GM21529 (cell line): ENCODE results near the gene HSPE1.
"Not testable (repeated sequence)": the region's sequence is repeated elsewhere in the genome, so short reads cannot be mapped to it uniquely, and the experiment has no call there.

Experiments used
- ATAC-seq: cut with Tn5 transposase; IDR thresholded peaks from one replicate; pipeline ENCODE4 v1.9.1; 2021; ENCODE audit not compliant: unreplicated experiment

The HSPE1 gene

DNA sequence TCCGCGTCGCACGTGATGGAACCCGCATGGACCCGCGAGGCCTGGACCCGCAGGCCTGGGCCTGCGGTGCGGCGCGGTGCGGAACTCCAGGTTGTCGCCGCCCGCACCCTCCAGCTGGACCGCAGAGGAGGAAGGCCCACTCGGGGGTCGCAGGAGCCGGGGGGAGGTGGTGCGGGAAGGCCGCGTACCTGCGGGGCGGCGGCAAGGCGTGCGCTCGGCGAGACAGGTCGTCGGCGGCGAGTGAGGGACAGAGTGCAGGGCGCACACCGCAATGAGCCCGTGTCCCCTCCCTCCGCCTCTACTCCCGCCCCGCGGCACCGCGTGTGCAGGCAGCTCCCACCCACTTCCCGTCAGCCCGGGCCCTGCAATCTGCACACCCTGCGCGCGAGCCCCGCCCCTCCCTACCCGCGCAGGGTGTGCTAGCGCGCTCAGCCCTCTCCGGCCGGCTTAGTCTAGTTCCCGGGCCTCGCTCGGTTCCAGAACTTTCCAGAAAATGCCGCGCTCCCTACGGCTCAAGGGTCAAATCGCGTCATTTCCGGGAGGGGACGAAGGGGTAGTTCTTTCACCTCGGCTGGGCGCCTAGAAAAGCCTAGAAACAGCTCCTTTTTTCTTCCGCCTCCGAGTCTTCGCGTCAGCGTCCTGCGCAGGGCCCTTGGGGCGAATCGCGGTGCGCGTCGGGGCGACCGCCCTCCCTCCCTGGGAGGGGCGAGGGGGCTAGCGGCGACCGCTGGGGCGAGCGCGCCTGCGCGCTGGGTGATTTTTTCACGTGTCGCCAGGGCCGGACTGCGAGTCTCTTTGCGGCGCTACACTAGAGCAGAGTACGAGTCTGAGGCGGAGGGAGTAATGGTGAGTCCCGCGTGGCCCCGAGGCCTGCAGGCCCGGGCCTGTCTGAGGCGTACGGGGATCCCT, at the start of gene HSPE1, which contains the start of gene HSPD1:
Gene HSPE1, plus strand, starts transcription at position 786 of the 909 bp plus-strand sequence. Its CDS starts 58 bp downstream, at position 844.
Gene HSPD1, minus strand, starts transcription at position 247 of the 909 bp plus-strand sequence. CDS start 992 bp downstream, outside the sequence.
- peak; percentile 75 for ATAC-seq

DNA sequence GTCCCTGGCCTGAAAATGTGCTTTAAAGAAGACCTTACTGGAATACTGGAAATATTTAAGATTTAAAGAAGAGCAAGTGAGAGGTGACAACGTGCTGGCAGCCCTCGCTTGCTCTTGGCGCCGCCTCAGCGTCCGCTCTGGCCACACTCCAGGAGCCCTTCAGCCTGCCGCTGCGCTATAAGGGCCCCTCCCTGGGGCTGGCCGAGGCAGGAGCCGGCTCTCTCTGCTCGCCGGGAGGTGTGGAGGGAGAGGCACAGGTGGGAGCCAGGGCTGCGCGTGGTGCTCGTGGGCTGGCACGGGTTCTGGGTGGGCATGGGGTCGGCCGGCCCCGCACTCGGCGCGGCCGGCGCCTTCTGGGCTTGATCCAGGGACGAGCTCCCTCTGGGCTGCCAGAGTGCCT, 49.7 kb upstream of the HSPE1 start:
- ATAC-seq: no peak

DNA sequence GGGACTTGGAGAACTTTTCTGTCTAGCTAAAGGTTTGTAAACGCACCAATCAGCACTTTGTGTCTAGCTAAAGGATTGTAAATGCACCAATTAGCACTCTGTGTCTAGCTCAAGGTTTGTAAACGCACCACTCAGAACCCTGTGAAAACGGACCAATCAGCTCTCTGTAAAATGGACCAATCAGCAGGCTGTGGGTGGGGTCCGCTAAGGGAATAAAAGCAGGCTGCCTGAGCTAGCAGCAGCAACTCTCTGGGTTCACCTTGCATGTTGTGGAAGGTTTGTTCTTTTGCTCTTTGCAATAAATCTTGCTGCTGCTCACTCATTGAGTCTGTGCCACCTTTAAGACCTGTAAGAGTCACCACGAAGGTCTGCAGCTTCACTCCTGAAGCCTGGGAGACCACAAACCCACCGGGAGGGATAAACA, 49.2 kb upstream of the HSPE1 start:
- ATAC-seq: not testable (repeated sequence)

DNA sequence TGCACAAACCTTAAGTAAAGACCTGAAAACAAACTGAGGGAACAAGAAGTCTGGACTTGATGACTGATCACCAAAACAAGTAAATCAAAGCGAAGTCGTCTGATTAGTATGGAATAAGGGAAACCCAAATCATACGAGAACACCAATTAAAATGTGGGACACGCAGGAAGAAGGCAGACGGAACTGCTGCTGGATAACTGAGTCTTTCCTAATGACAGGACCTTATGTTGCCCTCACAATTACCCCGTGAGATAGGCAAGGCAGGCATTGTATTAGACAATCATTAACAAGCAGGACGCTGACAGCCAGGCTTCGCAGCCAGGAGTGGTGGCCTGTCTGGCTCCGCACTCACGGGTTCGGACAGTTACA, 47.4 kb upstream of the HSPE1 start:
- ATAC-seq: no peak

DNA sequence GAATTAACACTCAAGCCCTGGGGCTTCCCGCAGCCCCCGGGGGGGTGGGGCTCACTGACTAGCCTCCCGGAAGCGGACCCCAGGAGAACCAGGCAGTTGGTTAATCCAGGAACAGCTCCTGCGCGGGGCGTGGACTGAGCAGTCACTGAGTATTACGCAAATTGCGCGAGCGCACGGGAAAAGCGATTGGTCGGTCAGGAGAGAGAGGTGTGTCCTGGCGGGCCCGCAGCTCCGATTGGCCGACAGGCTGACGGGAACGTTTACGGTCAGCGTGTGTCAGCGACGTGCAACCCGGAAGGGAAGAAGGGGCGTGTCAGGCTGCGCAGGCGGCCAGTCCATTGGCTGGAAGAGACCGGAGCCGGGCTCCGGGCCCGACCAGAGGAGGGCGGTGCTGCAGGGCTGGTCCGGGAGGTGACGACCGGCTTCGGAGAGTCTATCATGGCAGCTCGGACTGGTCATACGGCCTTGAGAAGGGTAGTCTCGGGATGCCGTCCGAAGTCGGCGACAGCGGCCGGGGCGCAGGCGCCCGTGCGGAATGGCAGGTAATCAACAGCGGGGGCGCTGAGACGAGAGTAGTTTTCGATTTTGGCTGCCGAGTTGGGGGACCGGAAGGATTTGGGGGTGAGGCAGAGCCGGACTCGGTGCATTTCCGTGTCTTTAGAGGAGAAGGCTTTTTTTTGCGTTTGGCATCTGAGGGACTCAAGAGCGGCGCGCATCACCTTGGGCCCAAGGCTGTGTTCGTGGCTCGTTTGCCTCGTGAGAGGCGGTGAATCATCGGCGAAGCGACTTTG, 46.9 kb upstream of the HSPE1 start, which contains the start of gene COQ10B:
Gene COQ10B, plus strand, starts transcription at position 430 of the 791 bp plus-strand sequence. Its CDS starts 9 bp downstream, at position 439.
- peak; percentile 93 for ATAC-seq

DNA sequence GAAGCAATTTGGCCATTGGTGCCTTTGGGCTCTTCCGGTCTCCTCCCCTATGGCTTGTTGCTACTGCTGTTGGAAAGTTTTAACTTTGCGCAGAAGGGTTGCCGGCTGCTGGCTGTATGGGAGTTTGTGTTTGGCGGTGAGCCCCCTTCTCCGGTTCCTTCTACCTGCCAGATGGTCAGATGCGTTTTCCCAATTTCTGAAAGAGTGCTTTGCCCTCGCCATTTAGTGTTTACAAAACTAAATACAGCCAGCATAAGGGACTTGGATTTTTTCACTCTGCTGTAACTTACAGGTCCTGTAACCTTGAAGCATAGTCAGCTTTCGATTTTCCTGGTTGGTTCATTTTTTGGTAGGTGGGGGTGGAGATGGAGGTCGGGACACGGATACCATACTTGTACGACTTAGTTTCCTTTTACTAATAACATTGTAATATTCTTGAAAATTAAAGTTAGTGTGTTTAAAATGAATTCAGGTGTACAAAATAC, 46.2 kb upstream of the HSPE1 start:
- peak; percentile 36 for ATAC-seq

DNA sequence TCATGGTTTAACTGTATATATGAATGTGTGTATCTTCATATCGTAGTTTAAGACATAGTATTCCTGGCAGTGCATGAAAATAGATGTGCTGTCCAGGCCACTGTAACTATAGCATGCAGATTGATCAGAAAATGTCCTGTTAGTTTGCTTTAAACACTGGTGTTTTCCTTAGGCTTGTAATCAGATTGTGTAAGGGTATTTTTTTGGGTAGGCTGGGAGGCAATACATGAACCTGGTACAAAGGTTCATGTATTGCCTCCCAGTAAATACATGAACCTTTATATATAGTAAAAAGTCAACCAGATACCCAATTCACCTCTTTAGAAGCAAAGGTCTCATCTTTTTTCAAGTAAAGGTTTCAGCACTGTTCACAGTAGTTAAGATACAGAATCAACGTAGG, 45.3 kb upstream of the HSPE1 start:
- no peak for ATAC-seq

DNA sequence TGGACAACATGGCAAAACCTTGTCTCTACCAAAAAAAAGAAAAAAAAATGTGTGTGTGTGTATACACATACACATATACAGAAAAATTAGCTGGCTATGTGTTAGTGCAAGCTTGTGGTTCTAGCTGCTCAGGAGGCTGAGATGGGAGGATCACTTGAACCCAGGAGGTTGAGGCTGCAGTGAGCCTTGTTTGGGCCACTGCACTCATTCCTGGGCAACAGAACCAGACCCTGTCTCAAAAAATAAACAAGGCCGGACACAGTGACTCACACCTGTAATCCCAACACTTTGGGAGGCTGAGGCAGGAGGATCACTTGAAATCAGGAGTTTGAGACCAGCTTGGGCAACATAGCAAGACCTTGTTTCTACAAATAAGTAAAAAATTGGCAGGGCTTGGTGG, 44.8 kb upstream of the HSPE1 start:
- no peak for ATAC-seq

DNA sequence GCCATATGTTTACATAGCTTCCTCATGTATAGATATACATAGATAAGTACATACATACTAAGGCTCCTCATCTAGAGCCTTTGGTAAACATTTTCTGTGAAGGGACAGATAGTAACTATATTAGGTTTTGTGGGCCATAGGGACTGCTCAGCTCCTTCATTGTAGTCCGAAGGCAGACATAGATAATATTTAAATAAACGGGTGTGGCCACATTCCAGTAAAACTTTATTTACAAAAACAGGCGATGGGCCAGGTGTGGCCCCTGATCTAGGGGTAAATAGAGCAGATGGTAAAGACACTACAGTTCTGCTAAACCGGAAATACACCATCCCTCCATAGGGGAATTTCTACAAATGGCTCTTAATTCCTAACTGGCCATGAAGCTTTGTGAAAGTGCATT, 39.5 kb upstream of the HSPE1 start:
- ATAC-seq: no peak

DNA sequence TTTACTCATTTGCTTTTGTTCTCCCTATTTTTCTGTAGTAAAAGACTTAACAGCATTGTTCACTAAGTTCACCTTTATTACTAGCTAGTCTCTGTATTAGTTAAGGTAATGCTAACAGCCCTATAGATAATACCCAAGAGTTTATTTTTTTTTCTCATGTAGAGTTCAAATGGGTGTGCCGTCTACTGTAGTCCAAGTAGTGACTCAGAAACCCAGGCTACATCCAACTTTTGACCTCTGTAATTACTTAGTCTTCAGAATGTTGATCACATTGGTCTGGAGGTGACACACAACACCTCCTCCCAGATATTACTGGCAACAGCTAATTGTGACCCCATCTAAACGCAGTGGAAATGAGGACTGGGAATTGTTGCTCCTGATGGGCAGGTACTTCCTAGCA, 39.1 kb upstream of the HSPE1 start:
- no peak for ATAC-seq

DNA sequence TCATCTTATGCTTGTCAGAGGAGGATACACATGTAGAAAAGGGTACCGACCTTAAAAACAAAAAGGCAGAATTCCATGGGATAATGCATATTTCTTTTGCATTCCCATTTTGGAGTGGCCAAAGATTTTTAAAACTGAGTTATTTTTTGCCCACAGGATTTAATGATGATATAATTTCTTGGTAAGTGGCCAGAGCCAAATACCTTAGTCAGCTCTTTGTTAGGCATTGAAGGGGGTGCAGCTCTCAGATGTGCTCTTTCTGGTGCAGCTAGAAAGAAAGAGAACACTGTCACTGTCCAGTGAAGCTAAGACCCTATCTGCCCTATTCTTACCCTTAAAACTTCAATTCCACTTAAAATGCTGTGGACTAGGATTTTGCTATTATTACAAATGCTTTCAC, 36.0 kb upstream of the HSPE1 start:
- ATAC-seq: no peak

DNA sequence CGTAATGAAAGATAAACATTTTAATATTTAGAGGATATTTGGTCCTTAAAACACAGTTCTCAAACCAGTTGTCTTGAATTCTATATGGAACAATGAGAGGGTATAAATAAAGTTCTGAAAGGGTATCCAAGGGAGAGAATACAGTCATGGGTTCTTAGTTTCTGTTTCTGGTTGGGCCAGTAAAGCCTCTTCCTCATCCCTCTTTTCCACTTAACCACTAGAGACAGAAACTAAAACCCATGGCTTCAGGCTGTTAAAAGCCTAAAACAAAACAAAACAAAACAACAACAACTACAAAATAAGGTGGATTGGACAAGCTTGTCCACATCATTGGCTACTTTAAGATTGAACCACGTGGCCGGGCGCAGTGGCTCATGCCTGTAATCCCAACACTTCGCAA, 28.0 kb upstream of the HSPE1 start:
- ATAC-seq: no peak

DNA sequence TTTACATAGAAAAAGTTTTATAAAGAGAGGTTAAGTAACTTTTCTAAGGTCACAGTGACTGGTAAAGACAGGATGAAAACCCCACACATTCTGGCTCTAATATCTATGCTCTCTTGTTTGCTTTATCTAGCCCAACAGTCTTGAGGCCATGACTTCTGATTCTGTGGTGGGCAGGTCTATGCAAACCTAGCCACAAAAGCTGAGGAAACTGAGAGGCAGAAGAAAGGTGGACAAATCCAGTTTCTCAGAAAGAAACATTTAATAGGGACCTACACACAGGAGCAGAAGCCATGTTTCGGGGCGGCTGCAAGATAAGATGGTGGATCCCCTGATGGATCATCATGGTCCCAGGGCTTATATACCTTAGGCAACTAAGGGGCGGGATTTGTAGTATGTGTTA, 22.4 kb upstream of the HSPE1 start:
- no peak for ATAC-seq

DNA sequence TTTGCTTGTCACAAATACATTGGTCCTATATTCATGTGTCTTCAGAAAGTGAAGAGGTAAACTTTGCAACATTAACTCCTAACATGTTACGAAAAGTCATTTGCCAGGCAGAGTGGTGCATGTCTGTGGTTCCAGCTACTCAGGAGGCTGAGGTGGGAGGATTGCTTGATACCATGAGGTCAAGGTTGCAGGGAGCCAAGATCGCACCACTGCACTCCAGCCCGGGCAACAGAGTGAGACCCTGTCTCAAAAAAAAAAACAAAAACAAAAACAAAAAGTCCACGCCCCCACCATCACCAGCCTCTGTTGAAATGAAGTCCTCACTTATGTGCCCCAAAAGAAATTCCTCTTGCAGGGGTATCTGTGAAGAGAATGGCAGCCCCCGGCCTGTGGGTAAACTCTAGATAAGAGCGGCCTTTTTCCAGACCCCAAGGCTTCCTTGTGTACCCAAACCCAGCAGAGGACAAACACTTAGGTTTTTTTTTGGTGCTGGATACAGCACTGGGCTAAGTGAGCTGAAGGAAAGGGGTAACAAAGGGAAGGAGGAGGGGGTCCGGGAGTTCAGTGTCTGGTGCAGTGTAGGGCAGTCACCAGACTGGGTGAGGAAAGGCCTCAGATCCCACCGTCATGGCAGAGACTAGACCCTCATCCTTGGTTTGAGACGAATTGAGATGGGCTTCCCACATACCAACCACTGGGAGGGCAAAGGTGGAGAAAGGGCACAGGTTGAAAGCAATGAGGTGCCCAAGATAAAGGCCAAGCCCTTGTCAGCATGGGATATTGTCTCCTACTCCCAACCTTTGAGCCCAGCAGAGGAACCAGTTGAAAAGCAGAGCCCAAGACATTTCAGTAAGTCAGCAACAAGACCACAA, 19.8 kb upstream of the HSPE1 start:
- ATAC-seq: no peak

DNA sequence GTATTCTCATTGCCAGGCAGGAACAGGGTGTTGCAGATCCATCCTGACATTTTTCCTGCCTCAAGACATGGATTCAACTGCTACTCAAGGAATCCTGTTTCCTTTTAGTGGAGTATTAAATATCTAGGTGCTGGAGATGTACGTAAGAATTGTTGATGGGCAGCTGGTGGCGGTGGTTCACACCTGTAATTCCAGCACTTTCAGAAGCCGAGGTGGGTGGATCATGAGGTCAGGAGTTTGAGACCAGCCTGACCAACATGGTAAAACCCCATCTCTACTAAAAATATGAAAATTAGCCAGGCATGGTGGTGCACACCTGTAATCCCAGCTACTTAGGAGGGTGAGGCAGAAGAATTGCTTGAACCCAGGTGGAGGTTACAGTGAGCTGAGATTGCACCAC, 15.9 kb upstream of the HSPE1 start:
- ATAC-seq: not testable (repeated sequence)

DNA sequence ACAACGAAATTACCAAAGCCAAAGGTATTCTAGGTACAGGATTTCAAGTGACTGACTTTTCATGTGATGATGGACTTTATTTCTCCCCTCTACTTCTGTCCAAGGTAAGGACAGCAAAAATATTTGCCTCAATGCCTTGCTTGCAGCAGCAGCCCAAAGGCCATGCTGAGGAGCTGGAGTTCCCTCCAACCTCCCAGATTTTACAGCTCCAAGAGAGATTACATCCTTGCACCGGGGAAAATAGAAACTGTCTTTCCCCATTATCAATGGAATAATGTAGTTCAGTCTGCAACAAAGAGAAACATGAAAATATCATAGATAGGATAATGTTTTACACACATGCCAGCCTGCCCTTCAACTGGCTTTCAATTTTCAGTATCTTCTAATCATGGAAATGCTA, 14.0 kb upstream of the HSPE1 start:
- ATAC-seq: no peak

DNA sequence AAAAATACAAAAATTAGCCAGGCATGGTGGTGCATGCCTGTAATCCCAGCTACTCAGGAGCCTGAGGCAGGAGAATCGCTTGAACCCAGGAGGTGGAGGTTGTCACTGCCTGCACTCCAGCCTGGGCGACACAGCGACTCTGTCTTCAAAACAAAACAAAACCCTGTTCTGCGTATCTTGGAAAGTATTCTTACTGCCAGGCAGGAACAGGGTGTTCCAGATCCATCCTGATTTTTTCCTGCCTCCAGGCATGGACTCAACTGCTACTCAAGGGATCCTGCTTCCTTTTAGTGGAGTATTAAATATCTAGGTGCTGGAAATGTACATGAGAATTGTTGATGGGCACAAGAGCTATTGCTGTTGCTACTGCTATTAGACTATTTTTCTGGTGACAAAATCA, 12.8 kb upstream of the HSPE1 start:
- ATAC-seq: no peak

DNA sequence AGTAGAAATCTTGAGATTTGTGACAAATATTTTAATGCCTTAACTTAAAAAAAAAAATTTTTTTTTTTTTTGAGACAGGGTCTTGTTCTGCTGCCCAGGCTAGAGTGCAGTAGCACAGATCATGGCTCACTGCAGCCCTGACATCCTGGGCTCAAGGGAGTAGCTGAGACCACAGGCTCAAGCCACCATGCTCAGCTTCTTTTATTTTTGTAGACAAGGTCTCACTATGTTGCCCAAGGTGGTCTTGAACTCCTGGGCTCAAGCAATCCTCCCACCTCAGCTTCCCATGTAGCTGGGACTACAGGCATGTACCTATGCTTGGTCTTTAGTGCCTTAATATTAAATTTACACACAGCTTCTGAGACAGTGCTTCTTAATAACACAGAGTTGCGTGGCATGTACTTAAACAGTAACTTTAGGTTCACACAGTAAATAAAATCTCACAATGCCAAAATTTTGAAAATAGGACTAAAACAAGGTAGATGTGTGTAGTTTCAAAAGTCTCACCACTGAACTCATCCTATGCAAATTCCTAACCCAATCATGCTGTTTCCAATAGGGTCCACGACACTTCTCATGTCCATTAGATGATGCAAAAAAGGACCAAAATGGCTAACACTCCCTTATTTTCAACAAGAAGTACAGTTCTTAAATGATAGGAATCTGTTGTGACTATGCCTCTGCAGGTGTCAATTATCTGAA, 4.6 kb upstream of the HSPE1 start:
- no peak for ATAC-seq

DNA sequence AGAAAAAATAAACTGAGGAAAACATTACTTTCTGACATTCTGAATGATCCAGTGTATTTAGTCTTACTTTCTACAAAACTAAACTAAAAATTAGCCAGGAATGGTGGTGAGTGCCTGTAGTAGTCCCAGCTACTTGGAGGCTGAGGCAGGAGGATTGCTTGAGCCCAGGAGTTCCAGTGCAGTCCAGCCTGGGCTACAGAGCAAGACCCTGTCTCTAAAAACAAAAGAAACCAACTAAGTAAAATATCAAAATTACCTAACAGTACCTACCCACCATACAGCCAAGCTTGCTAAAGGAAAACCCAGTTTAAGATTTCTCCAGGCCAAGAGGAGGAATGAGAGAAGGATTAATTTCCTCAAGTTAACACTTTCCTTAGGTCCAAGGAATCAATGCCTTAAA, 3.5 kb upstream of the HSPE1 start:
- ATAC-seq: no peak

DNA sequence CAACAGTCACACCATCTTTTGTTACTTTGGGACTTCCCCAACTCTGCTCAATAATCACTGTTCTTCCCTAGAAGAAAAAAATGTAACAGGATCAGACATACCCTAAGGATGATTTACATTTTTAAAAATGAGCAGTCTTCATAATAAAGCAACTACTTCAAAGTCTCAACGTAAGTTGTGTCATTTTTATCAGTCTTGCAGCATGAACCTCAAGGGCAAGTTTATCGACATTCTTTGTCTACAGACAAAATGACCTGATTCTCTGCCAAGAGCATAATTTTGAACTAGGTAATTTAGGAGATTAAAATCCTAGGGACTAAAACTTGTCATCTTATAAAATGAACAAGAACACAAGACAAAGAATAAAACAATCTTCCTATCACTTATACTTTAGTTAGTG, 2.9 kb upstream of the HSPE1 start:
- no peak for ATAC-seq
